NCI-H187 treated with DMSO at 0.1 percent for 48 hours (cell line): Measurements from ENCODE around the gene EMC9.

ENCODE experiments used
- DNase-seq: peaks from one replicate; lab custom pipeline; 2025; lab: John Stamatoyannopoulos, UW

The EMC9 gene

DNA sequence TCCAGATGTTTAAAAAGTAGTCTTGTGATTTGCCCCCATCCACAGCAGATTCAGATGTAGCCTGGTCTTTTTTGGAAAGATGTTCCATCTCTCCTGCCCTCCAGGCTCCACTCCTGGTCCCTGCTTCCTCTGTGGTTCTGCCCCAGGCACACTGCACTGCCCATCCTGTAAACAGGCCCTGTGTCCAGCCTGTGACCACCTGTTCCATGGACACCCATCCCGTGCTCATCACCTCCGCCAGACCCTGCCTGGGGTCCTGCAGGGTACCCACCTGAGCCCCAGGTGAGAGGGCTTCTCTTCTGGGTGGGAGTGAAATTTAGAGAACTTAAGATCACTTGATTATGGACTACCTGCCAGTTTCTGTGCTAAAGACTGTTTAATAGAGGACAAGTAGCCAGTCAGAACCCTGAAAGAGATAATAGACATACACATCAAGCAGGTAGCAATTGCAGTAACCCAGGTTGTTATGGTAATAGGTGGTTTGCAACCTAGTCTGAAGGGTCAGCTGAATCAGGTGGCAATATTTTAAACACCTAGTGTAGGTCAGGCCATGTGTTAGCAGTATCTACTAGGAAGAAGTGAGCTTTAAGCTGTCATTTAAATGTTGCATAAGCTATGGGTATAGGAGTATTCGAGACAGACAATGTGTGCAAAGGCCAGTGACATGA, 8.0 kb upstream of the EMC9 start:
- DNase-seq = no peak

DNA sequence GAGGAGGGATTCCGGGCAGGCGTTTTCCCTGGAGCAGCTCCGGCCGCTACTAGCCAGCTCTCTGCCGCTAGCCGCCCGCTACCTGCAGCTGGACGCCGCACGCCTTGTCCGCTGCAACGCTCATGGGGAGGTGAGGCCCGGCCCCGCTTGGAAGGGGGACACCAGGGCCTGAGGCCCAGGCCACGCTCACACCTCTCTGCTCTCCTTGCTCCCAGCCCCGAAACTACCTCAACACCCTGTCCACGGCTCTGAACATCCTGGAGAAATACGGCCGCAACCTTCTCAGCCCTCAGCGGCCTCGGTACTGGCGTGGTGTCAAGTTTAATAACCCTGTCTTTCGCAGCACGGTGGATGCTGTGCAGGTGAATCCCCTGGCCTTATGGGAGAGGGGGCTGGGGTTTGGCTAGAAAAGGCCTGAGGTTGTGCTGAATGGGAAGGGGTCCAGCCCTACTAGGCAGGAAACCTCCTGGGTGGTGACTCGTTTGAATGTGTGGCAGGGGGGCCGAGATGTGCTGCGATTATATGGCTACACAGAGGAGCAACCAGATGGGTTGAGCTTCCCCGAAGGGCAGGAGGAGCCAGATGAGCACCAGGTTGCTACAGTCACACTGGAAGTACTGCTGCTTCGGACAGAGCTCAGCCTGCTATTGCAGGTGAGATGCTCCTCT, 6.5 kb upstream of the EMC9 start:
- DNase-seq = no peak

DNA sequence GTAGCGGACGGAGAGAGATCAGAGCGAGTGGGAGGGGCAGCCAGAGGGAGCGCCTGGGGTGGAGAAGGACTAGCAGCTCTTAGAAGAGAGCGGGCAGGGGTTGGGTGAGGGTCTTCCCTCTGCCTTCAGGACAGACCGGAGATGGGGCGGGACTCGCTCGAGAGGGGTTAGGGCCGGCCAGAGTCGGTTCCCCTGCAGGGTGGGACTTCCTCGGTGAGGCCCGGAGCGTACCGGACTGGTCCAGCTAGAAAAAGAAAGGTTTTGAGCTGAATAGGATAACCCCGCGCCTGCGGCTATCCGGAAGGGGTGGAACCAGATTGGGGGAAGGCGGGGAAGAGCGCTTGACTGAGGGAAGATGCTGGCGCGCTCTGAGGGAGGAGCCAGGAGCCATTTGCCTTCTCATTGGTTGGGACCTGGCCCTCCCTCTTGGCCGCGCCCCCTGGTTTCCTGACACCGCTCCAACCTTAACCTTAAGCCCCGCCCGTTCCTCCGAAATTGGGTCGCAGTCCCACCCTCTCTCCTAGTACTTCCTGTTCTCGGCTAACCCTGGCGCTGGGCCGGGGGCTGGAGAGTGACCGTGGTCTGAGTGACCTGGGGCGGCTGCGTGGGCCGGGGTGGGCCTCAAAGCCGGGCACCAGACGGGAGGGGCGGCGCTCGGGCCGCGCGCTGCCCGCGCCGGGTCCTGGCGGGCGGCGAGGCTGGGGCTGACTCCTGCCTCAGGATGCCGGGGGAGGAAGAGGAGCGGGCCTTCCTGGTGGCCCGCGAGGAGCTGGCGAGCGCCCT, 5.8 kb upstream of the EMC9 start, which contains the start of gene RNF31:
Gene RNF31 (plus strand): TSS at position 521 of the 783 bp plus-strand sequence. CDS start 201 bp downstream, at position 722.
- peak; percentile 96 for DNase-seq

DNA sequence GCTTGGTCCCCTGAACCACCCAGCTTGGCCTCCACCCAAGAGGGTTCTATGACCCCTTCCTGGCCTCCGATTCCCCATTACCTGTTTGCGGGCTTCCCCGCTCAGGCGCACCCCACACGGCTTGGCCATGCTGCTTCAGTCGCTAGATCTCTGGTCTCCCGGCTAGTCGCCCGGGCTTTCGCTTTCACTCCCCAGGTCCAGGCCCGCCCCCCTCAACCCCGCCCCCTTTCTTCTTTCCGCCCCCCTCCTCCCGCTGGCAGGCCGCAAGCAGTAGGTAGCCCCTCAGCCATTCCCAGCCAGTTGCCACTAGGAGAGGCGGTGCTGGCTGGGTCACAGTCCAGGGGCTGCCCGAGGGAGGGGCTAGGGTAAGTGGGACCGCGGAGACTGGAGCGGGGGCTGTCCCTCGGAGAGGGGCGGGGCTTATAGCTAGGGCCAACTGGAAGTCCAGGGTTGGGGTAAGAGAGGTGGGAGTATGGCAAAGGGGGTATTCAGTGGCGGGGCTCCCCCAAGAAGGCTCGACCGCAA, 5.1 kb upstream of the EMC9 start, which contains the start of gene PSME2:
Gene PSME2 (minus strand): TSS at position 158 of the 525 bp plus-strand sequence. CDS start 29 bp downstream, at position 129.
- peak; percentile 96 for DNase-seq

DNA sequence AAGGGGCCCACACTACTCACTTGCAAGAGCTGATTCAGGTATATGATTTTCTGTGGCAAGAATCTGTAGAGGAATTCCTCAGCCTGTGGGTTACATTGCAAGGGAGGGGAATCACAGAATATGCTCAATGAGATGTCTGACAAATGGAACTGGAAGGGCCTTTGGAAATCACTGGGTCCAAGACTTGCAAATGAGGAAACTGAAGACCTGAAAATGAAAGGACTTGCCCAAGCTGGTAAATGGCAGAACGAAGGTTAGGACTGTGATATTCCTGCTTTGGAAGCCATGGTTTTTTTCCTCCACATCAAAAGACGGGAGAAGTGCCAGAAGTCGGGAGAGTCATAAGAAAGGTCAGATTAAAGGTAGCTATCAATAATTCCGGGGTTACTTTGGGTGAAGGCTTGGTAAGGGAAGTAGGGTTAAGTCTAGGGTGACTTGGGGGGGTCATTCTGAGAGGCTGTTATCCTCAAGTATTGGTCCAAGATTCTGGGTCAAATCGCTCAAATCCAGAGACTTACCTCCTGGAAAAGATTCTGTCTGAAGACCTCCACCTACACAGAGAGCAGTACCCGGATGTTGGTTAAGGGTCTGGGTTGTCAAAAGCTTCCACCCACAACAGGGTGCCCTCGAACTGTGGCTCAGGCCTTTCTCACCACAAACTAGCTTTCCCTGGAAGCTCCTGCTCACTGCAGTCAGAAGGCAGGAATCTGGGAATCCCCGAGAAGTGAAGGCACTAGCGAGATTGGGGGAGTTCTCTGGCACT, 4.5 kb upstream of the EMC9 start:
- no peak for DNase-seq

DNA sequence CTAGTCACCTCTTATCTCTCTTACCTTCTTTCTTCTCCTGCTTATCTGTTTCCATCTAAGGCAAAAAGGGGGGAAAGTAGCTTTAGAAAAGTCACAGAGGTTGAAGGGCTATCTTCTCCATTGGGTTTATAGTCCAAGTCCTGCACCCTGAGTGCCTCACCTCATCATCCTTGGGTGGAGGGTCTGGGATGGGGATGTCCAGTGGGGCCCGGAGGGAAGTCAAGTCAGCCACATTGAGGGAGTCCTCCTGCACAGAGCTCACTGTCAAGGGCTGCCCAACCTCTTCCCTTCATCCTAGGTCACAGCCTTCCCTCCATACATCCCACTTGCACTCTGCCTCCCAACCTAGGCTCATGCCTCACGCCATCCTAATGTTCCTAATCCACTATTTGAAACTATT, 3.8 kb upstream of the EMC9 start:
- DNase-seq = no peak

DNA sequence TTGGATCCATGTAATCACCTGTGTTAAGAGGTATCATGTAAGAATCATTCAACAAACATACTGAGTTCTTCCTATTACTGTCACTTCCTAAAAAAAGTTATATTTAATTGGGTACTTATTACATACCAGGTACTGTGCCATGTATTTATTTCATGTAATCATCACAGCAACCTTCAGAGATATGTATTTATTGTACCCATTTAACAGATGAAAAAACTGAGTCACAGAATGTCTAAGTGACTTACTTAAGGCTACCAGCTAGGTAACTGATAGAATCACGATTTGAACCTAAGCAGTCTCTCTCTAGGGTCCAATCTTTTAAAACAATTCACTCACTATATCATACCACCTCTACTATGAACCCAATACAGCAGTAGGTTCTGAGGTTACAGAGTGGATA, 3.1 kb upstream of the EMC9 start:
- DNase-seq = no peak

DNA sequence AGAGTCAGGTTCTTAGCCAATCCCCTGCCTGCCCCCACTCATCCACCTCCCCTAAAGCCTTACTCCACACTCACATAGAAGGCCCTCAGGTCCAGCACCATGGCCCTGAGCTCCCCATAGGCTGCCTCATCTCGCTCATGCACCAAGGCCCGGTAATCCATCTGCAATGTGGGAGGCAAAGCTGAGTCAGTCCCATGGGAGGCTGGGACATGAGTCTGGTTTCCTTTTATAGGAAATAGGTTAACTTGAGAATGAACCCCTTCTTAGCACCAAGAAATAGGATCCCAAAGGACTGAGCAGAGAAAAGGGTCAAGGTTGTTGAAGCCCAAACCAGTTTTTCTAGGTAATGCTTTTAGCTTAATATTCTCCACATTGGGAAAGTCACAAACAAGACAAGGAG, 2.1 kb upstream of the EMC9 start:
- DNase-seq = no peak

DNA sequence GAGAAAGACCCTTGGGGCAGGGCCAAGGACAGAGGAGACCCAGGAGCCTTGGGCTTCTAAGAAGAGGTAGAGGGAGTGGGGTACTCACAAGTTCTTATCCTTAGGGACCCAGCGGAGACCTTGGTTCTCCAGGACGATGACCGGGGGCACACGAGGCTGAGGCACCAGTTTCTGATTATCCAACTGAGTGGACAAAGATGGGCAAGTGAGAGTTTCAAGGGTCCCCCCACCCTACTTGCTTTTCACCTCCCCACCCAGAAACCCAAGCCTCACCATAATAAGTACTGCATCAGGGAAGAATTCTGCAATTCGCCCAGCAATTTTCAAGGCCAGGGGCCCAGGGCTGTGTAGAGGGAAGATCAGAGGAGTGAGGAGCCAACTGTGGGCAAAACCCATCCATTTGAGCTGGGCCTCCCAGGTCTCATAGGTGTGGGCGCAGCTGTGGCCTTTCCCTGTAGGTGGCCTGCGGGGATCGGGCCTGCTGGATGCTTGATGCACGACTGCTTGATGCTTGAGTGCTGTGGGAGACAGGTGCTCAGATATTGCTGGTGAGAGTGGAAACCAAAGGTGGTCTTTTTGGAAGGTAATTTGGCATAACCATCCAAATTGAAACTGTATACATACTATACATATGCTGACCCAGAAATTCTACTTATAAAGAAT, 2.0 kb downstream of the EMC9 start:
- no peak for DNase-seq

DNA sequence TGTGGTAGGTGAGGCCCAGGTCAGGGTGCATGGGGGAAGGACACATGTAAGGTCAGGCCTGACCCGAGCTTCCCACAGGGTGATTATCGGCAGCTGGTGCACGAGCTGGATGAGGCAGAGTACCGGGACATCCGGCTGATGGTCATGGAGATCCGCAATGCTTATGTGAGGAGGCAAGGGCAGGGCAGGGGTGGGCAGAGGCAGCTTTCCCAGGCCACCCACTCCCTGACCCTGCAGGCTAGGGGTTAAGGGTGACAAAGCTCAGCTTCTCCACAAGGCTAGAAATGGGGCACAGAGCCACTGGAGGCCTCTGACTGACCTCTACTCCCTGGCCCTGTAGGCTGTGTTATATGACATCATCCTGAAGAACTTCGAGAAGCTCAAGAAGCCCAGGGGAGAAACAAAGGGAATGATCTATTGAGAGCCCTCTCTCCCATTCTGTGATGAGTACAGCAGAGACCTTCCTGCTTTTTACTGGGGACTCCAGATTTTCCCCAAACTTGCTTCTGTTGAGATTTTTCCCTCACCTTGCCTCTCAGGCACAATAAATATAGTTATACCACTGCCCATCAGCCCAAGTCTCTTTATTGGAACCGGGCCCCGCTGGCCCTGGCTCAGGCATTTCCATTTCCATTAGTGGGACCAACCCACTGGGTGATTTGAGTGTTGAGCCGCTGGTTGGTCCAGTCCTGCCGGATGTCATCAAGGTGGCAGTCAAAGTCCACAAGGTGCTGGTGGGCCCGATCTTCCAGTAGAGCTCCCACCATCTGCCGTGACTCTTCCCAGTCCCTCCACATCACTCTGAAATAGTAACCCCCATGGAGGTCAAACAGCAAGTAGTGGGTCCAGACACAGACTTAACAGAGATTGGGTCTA, 2.8 kb downstream of the EMC9 start:
- DNase-seq = no peak

DNA sequence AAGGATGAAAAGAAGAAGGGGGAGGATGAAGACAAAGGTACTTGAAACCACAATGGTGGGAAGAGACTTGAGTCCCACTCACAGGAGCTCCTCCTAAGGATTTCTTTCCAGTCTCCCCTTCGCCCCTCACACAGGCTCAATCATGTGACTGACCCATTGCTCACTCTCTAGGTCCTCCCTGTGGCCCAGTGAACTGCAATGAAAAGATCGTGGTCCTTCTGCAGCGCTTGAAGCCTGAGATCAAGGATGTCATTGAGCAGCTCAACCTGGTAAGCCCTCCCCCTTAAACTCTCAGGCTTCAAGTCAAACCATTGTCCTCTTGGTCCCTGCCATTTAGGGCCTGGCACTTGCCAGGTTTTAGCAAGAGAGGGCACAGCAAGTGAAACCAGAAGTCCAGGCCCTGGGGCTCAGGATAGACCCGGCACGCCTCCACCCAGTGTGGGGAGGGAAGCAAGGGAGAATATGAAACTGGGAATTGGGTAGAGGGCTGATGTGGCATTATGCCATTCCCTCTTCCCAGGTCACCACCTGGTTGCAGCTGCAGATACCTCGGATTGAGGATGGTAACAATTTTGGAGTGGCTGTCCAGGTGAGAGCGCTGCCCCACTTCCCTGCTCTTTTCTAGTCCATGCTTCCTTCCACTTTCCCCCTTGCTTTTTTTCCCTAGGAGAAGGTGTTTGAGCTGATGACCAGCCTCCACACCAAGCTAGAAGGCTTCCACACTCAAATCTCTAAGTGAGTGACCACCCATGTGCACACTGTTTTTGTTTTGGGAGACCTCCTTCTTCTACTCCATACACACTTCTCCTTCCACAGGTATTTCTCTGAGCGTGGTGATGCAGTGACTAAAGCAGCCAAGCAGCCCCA, 3.6 kb downstream of the EMC9 start:
- no peak for DNase-seq

DNA sequence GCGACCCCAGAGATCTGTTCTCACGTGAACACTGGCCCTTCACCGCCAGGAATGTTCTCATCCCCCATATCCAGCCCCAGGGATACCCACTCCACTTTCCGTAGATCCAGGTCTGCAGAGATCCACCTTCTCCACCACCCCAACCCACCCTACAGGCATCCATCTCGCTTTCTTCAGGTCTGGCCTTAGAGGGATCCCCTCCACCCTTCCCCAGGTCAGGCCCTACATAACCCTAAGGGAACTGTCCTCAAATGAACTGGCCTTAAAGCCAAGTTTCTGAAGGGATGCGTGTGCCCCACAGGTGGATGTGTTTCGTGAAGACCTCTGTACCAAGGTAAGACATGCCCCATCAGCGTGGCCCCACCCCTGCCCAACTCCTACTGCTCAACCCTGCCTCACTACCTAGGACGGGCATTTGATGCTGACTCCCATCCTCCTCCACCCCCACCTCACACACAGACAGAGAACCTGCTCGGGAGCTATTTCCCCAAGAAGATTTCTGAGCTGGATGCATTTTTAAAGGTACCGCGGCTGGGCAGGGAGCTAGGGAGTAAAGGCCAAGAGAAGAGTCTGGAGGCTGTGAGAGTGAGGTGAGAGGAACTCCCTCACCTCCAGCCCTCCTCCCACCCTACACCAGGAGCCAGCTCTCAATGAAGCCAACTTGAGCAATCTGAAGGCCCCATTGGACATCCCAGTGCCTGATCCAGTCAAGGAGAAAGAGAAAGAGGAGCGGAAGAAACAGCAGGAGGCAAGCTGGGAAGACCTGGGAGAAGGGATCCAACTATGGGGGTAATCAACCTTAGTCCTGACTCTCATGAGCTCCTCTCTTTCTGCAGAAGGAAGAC, 4.5 kb downstream of the EMC9 start:
- no peak for DNase-seq

DNA sequence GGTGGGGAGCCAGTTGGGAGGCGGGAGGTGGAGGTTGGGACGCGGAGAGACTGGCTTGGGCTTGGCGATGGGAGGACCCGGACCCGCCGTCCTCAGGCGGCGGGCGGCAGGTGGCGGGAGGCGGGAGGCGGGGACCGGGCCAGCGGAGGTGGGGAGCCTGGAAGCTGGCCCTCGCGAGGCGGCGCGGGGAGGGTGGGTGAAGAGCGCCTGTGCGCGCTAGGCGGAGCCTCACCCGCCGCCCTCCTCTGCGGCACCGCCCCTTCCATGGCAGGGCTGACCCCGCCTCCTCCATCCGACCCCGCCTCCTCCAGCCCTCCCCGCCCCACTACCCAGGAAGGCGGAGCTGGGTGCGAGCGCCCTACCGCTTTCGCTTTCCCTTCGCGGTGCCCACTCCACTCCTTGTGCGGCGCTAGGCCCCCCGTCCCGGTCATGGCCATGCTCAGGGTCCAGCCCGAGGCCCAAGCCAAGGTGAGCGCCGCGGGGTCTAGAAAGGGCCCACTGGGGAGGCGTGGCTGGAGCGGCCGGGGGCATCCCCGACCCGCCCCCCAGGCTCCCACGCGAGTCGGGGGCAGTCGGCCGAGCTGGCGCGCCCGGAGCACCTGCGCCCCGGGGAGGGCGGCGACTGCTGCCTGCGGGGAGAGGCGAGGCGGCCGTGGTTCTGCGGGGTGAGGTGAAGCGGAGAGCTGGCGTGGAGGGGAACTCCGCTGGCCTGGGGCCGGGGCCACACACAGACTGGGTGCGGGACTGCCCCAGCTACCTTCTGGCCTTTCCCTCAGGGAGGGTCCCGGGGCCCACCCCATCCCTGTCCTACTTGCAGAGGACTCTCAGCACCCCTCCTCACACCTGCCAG, 5.3 kb downstream of the EMC9 start, which contains the start of gene PSME1:
Gene PSME1 (plus strand): TSS at position 361 of the 850 bp plus-strand sequence. CDS start 69 bp downstream, at position 430.
- DNase-seq = peak; percentile 76

DNA sequence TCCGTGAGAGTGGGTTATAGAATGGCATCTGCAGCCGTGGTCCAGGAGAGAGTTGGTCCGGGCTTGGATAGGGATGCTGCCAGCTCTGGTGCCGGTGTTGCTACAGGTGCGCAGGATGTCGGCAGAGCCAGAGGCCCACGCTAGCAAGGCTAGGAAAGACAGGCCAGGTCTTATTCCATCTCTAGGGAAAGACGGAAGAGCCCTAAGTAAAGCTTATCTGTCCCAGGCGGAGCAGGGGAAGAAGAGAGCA, 5.9 kb downstream of the EMC9 start:
- peak; percentile 76 for DNase-seq

DNA sequence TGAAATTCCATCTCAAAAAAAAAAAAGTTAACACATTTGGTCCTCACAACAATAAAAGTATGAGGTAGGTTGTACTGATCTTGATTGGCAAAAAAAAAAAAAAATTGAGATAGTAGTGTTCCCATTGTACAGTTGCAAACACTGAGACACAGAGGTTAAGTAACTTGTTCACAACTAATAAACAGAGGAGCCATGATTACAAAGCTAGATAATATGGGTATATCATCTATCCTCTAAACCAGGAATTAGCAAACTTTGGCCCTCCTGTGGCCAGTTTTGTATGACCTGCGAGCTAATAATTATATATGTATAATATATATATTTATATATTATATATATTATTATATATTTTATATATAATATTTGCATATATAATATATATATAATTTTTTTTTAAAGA, 7.7 kb downstream of the EMC9 start:
- no peak for DNase-seq

DNA sequence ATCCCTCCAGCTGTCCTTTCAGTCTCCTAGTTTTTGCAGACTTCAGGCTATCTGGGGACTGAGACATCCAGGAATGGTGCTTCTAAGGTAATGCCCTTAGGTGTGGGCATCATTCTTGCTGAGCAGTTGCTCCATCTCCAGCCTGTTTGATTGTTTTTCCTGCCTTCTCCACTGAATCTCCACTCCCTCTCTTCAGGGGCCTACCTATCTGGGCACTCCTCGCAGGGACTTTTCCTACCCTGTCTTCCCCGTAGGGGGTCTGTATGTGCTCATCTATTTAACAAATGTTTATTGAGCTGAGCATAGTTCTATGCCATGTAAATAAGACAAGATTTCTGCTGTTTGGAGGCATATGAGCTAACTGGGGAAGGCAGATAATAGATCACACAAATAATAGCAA, 8.4 kb downstream of the EMC9 start:
- no peak for DNase-seq

DNA sequence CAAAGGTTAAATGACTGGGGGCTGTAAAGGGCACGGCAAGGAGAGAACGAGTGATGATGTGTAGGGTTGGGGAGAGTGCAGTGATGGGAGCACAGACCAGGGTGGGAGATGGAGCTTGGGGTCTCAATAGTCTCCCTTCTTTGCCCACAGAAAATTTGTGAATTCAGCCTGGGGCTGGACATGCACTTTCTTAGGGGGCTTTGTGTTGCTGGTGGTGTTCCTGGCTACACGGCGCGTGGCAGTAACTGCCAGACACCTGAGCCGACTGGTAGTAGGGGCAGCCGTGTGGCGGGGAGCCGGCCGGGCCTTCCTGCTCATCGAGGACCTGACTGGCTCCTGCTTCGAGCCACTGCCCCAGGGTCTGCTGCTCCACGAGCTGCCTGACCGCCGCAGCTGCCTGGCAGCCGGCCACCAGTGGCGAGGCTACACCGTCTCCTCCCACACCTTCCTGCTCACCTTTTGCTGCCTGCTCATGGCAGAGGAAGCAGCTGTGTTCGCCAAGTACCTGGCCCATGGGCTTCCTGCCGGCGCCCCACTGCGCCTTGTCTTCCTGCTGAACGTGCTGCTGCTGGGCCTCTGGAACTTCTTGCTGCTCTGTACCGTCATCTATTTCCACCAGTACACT, 9.2 kb downstream of the EMC9 start:
- DNase-seq = no peak
